Measurements from ENCODE around the gene SLCO2B1. TPM values are rescaled to one million over a fixed set of nuclear protein-coding genes. Genes with fewer than 3 reads are reported as not detected.

Gene SLCO2B1
- total RNA-seq, 6 experiments from 2014 or later: not detected

DNA sequence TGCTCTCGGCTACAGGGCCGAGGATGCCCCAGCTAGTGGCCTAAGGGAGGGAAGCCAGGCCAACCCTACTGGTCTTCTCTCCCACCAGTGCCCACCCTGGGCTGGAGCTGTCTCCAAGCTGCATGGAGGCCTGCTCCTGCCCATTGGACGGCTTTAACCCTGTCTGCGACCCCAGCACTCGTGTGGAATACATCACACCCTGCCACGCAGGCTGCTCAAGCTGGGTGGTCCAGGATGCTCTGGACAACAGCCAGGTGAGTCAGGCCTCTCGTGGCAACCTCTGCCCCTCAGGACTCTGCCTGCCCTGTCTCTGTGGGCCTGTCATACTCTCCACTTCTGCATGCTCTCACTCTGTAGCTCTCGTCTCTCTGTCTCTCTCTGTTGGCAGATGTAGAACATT lies 45.5 kb downstream of the SLCO2B1 start:
- no peak for DNase-seq
- Mint-ChIP-seq H3K9me3 (no peaks in the 10 kb centered on the region), H3K36me3 (ENCODE audit: low read depth) (no peaks in the 10 kb centered on the region), H3K27ac (no peak overlapping the region), H3K4me3 (no peak overlapping the region), H3K4me1 (ENCODE audit: low read depth) (no peaks in the 10 kb centered on the region), H3K27me3 (ENCODE audit: insufficient read depth) (peaks cover 57% of the 10 kb centered on the region)
- TF ChIP-seq, protein P1, sequence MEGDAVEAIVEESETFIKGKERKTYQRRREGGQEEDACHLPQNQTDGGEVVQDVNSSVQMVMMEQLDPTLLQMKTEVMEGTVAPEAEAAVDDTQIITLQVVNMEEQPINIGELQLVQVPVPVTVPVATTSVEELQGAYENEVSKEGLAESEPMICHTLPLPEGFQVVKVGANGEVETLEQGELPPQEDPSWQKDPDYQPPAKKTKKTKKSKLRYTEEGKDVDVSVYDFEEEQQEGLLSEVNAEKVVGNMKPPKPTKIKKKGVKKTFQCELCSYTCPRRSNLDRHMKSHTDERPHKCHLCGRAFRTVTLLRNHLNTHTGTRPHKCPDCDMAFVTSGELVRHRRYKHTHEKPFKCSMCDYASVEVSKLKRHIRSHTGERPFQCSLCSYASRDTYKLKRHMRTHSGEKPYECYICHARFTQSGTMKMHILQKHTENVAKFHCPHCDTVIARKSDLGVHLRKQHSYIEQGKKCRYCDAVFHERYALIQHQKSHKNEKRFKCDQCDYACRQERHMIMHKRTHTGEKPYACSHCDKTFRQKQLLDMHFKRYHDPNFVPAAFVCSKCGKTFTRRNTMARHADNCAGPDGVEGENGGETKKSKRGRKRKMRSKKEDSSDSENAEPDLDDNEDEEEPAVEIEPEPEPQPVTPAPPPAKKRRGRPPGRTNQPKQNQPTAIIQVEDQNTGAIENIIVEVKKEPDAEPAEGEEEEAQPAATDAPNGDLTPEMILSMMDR (IDR thresholded peaks at IDR 0.05): no peak

DNA sequence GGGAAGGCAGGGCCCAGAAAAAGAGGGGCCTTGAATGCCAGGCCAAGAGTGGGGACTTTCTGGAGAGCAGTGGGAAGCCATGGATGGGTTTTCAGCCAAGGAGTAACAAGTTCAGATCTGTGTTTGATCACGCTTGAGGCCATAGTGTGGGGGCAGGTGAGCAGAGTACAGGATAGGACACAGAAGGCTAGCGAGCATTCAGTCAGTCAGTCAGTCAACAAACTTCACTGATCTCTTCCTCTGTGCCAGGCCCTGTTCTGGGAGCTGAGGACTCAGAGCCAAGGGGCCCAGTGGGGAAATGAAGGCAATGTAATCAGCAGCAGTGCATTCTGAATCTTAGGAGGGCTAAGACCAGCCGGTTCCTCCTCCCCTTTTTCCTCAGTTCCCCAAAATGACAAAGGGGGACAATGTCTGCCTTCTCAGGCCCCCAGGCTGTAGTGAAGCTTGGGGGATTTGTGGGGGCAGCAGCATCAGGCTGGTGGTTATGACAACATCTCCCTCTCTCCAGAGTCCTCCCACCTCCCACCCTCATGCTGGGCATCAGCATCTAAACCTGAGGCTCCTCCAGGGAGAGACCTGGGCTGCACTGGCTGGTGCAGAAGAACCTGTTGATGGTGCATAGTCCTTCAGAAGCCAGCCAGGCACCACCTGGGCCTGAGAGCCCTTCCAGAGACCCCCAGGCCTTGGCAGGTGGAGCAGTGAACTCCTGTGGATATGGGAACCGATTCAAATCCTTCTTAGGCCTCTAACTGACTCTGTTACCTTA lies 46.8 kb downstream of the SLCO2B1 start:
- H3K36me3 Mint-ChIP-seq (ENCODE audit: low read depth): no peaks in the 10 kb centered on the region
- no peak for DNase-seq
- no peaks in the 10 kb centered on the region for H3K4me1 Mint-ChIP-seq (ENCODE audit: low read depth)
- H3K4me3 Mint-ChIP-seq: no peak overlapping the region
- H3K9me3 Mint-ChIP-seq: no peaks in the 10 kb centered on the region
- H3K27me3 Mint-ChIP-seq (ENCODE audit: insufficient read depth): peaks cover 54% of the 10 kb centered on the region
- H3K27ac Mint-ChIP-seq: no peak overlapping the region
- TF ChIP-seq, protein P1 (IDR thresholded peaks at IDR 0.05): no peak

DNA sequence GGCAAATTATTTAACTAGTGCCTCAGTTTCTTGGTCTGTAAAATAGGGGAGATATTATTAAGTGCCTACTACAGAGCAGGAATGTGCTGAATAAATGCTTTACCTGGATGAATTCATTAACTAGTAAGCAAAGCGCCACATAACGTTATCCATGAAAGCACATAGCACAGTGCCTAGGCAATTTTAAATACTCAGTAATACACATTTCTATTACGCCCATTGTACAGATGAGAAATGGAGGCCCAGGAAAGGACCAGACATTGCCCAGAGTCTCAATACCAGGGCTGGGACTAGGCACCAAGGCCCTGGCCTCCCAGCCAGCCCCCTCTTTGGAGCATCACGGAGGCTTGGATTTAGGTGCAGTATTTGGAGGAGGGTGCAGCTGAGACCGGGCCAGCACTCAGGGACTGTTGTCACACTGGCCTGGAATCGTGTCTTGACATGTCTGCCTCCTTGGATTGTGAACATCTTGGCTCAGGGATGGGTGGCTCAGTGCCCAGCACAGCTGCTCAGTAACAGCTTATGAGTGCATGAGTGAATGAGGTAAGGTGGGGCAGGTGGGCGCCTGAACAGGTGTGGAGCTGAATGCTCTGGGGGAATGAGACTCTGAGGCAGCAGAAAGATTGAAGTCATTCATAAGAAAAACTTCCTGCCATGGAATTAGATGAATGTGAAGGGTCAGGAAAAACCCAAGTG lies 47.5 kb downstream of the SLCO2B1 start:
- TF ChIP-seq, protein P1 (IDR thresholded peaks at IDR 0.05): no peak
- Mint-ChIP-seq H3K4me1 (ENCODE audit: low read depth) (no peaks in the 10 kb centered on the region), H3K27me3 (ENCODE audit: insufficient read depth) (peaks cover 47% of the 10 kb centered on the region), H3K4me3 (no peak overlapping the region), H3K9me3 (no peaks in the 10 kb centered on the region), H3K27ac (no peak overlapping the region), H3K36me3 (ENCODE audit: low read depth) (no peaks in the 10 kb centered on the region)
- no peak for DNase-seq

DNA sequence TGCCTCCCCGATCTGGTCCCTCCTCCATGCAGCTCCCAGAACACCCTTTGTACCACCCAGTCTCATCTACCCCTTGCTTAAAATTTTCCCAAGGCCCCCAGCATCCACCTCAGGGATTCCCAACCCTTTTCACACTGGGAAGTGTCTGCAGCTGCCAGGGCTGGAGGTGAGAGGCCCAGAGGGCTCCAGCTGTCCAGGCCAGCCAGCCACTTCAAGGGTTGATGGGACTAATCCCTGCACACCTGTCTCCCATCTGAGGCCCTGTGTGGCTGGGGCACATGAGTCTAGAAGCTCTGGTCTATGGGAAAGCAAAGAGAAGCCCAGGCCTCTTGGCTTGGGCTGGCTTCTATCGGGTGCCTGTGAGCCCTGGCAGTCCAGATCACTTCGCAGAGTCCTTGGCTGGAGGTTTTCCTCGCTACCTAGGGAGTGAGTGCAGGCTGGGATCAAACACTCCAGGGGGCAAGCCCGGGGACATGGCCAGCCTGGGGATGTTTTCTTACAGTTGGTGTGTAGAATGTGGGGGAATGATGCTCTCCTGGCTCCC lies 48.6 kb downstream of the SLCO2B1 start:
- no peak overlapping the region for H3K4me3 Mint-ChIP-seq
- no peaks in the 10 kb centered on the region for H3K4me1 Mint-ChIP-seq (ENCODE audit: low read depth)
- H3K9me3 Mint-ChIP-seq: no peaks in the 10 kb centered on the region
- peaks cover 49% of the 10 kb centered on the region for H3K27me3 Mint-ChIP-seq (ENCODE audit: insufficient read depth)
- TF ChIP-seq, protein P1 (IDR thresholded peaks at IDR 0.05): no peak
- DNase-seq: no peak
- H3K27ac Mint-ChIP-seq: no peak overlapping the region
- H3K36me3 Mint-ChIP-seq (ENCODE audit: low read depth): no peaks in the 10 kb centered on the region

DNA sequence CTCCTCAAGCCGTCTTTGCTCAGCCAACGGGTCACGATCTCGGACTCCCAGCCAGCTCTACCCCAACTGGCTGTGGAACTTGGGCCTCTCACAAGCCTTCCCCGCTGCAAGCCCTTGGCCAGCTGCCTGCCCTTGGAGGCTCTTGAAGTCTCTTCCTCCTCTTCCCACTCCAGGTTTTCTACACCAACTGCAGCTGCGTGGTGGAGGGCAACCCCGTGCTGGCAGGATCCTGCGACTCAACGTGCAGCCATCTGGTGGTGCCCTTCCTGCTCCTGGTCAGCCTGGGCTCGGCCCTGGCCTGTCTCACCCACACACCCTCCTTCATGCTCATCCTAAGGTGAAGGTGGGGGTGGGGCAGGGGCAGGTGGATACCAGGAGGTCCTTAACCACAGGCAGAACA lies 49.1 kb downstream of the SLCO2B1 start:
- DNase-seq: no peak
- peaks cover 46% of the 10 kb centered on the region for H3K27me3 Mint-ChIP-seq (ENCODE audit: insufficient read depth)
- H3K4me3 Mint-ChIP-seq: no peak overlapping the region
- no peaks in the 10 kb centered on the region for H3K4me1 Mint-ChIP-seq (ENCODE audit: low read depth)
- H3K27ac Mint-ChIP-seq: no peak overlapping the region
- H3K9me3 Mint-ChIP-seq: no peaks in the 10 kb centered on the region
- TF ChIP-seq, protein P1 (IDR thresholded peaks at IDR 0.05): no peak
- H3K36me3 Mint-ChIP-seq (ENCODE audit: low read depth): no peaks in the 10 kb centered on the region
